ENCODE results near the gene BZW1. TPM values are rescaled to one million over a fixed set of nuclear protein-coding genes. Genes with fewer than 3 reads are reported as not detected.

The BZW1 gene
- total and polyA plus RNA-seq, 5 donors from 2014 or later = 181 to 261 (median 234) TPM

GRCh38 chr2:200871151-200871550 is 59.4 kb downstream of the BZW1 start:
- no peaks in the 10 kb centered on the region for H3K27me3 ChIP-seq (ENCODE audit: control insufficient read depth, insufficient read depth, low read length)
- peaks cover 10% of the 10 kb centered on the region for H3K4me1 ChIP-seq (ENCODE audit: control insufficient read depth, insufficient read depth, low read length, poor library complexity, severe bottlenecking)
- no peaks in the 10 kb centered on the region for H3K9me3 ChIP-seq (ENCODE audit: control insufficient read depth in 2 of 2, low read length in 2 of 2)
- H3K27me3 Mint-ChIP-seq = no peaks in the 10 kb centered on the region
- no peak overlapping the region for H3K27ac ChIP-seq (ENCODE audit: insufficient read depth, low read length, poor library complexity, severe bottlenecking)
- H3K9me3 Mint-ChIP-seq = peaks cover 0 to 2% (median 0%) of the 10 kb centered on the region in 7 donors
- no peak overlapping the region for H3K27ac Mint-ChIP-seq
- peaks cover 29% of the 10 kb centered on the region for H3K36me3 Mint-ChIP-seq
- peak overlapping the region in 1 of 4 donors; percentile 29 for H3K4me3 Mint-ChIP-seq
- H3K36me3 ChIP-seq (ENCODE audit: control insufficient read depth, insufficient read depth, low read length) = peaks cover 32% of the 10 kb centered on the region
- ATAC-seq (ENCODE audit: low read depth in 2 of 2) = no peak
- no peak overlapping the region for H3K4me3 ChIP-seq (ENCODE audit: low read depth, low read length)
- H3K4me1 Mint-ChIP-seq = peaks cover 6 to 14% (median 8%) of the 10 kb centered on the region in 4 donors
- DNase-seq = no peak

- Mint-ChIP-seq H3K27me3 (no peaks in the 10 kb centered on the region), H3K27ac (no peak overlapping the region), H3K9me3 (peaks cover 0 to 2% (median 0%) of the 10 kb centered on the region in 7 donors), H3K36me3 (peaks cover 33% of the 10 kb centered on the region), H3K4me3 (no peak overlapping the region), H3K4me1 (peaks cover 5 to 11% (median 8%) of the 10 kb centered on the region in 4 donors)
- Histone ChIP-seq H3K4me3 (ENCODE audit: low read depth, low read length) (no peak overlapping the region), H3K36me3 (ENCODE audit: control insufficient read depth, insufficient read depth, low read length) (peaks cover 52% of the 10 kb centered on the region), H3K27ac (ENCODE audit: insufficient read depth, low read length, poor library complexity, severe bottlenecking) (no peak overlapping the region), H3K27me3 (ENCODE audit: control insufficient read depth, insufficient read depth, low read length) (no peaks in the 10 kb centered on the region), H3K4me1 (ENCODE audit: control insufficient read depth, insufficient read depth, low read length, poor library complexity, severe bottlenecking) (peaks cover 8% of the 10 kb centered on the region), H3K9me3 (ENCODE audit: control insufficient read depth in 2 of 2, low read length in 2 of 2) (no peaks in the 10 kb centered on the region)
- DNase-seq (no peak), ATAC-seq (ENCODE audit: low read depth in 2 of 2) (no peak)
Observed at GRCh38 chr2:200873560-200873959, 61.9 kb downstream of the BZW1 start.

Other genes starting within 250 kb of the BZW1 start
- not detected for gene AOX1, start 225.9 kb upstream of the BZW1 start, total RNA-seq
- gene AOX1, start 225.9 kb upstream of the BZW1 start, polyA plus RNA-seq = not detected
- gene CLK1, start 52.7 kb downstream of the BZW1 start, total RNA-seq = 1,274 TPM
- gene CLK1, start 52.7 kb downstream of the BZW1 start, polyA plus RNA-seq = 10 to 100 TPM; 36.5 to 54.5 (median 42.3) TPM
- gene PPIL3, start 77.2 kb downstream of the BZW1 start, total RNA-seq = 29.1 TPM
- 10 to 100 TPM; 15.3 to 45.4 (median 34.6) TPM for gene PPIL3, start 77.2 kb downstream of the BZW1 start, polyA plus RNA-seq
- gene NIF3L1, start 77.5 kb downstream of the BZW1 start, total RNA-seq = 9.9 TPM
- gene NIF3L1, start 77.5 kb downstream of the BZW1 start, polyA plus RNA-seq = 10 to 100 TPM; 22.6 to 30.0 (median 24.3) TPM
- 32.7 TPM for gene ORC2, start 151.8 kb downstream of the BZW1 start, total RNA-seq
- 10 to 100 TPM in 2 of 4 donors, 1 to 10 TPM in 2; 8.4 to 14.3 (median 11.9) TPM for gene ORC2, start 151.8 kb downstream of the BZW1 start, polyA plus RNA-seq

Data from CD4-positive, CD25-positive, alpha-beta regulatory T cell (primary cell).